Bronchus fibroblast of lung (primary cell): ENCODE measurements around the gene HNF1B. TPM values are rescaled to one million over a fixed set of nuclear protein-coding genes. Genes with fewer than 3 reads are reported as not detected.

Experiments used
- total RNA-seq: library from RNA; depleted of rRNA; stranded (reverse); fragments of >200 nt; gene quantifications from 2 replicates; pipeline ENCODE4 v1.2.3, GENCODE V29; 2015

Gene HNF1B
- total RNA-seq = not detected in 2 replicates

DNA sequence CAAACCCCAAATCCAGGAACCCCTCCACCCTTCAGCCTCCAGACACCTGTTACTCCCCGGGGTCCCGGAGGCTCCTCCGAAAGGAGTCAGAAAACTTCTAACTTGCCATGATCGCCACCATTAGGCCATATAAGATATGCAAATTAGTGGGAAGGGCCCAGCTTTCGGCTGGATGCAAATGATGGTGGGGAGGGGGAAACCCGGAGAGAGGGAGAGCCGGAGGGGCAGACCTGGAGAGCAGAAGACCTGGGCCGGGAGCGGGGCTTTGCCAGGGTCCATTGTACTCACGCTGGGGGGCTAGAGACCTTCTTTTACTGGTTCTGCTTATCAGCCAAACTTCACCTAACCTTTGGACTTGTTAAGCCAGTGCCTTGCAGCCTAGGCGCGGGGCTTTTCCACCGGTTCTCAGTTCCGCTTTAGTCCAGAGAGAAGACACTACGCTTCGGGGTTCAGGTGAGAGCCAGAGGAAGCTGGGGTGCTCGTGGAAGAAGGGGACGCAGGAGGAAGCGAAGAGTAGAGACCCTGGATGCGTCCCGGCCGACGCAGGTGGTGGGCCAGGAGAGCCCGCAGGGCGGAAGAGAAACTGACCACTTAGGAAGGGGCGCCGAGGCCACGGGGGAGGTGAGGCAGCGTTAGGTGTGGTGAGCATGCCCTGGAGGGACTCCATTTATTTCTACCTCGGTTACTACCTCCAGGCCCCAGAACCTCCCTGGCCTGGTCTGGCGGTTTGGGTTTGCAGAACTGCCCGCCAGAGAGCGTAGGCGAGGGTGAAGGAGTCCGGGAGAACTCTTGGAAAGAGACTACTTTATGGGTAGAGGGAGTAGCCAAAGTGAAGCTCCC is at the start of gene HNF1B:
Gene HNF1B (minus strand): TSS at position 99 of the 840 bp plus-strand sequence. CDS start 175 bp downstream, outside the sequence.

DNA sequence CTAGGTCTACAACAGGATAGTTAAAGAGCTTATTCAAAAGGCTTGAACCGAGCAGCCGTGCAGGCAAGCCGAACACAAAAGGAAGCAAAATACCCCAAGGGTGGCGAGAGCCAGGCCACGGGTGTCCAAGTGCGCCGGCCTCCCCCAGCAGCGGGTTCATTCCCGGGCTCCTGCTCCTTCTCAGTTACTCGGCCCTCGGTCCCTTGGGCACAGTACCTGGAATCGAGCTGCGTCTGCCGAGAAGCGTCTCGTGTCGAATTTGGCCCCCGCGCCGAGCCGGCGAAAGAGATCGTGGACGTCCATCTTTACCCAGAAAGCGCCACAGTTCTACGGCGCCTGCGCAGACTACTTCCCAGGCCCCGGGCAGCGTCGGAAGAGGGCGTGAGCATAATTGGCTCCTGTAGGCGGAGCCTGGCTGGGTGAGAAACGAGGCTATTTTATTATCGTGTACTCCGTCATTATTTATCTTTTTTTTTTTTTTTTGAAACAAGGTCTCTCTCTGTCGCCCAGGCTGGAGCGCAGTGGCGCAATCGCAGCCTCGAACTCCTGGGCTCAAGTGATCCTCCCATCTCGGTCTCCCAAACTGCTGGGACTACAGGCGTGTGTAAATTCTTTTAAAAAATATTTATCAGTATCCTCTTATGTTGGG is 101.6 kb downstream of the HNF1B start, which contains the start of gene DDX52:
Gene DDX52 (minus strand): TSS at position 329 of the 649 bp plus-strand sequence. CDS start 26 bp downstream, at position 303.

Other genes starting within 250 kb of the HNF1B start
- gene SYNRG, start 135.6 kb downstream of the HNF1B start, total RNA-seq = 9.4 and 10.3 TPM in 2 replicates
- gene DDX52, start 101.6 kb downstream of the HNF1B start, total RNA-seq = 12.0 and 12.6 TPM in 2 replicates
- not detected in 2 replicates for gene TBC1D3K, start 179.4 kb upstream of the HNF1B start, total RNA-seq
- 1.6 and 2.0 TPM in 2 replicates for gene TBC1D3L, start 244.0 kb upstream of the HNF1B start, total RNA-seq